ENCODE measurements around the gene NRG2.

Gene NRG2

GRCh38 chr5:139951983-139952382 is 91.1 kb downstream of the NRG2 start:
- no peaks in the 10 kb centered on the region for H3K4me1 ChIP-seq (ENCODE audit: control insufficient read depth, low read length)
- H3K9me3 ChIP-seq (ENCODE audit: control insufficient read depth, insufficient read depth, low read length), result no peaks in the 10 kb centered on the region
- H3K9me2 ChIP-seq (replicated peaks; ENCODE audit: control insufficient read depth, low read length), result no peaks in the 10 kb centered on the region
- H3F3A ChIP-seq (ENCODE audit: control insufficient read depth, insufficient read depth), result no peaks in the 10 kb centered on the region
- H3K4me3 ChIP-seq (ENCODE audit: low read length), result no peak overlapping the region
- TF ChIP-seq EZH2phosphoT487 (IDR thresholded peaks at IDR 0.05; ENCODE audit: borderline replicate concordance, low read length) (no peak), CTCF (IDR thresholded peaks at IDR 0.05; ENCODE audit: low read depth, low read length, poor library complexity, severe bottlenecking) (no peak)
- no peaks in the 10 kb centered on the region for H4K20me1 ChIP-seq (ENCODE audit: control insufficient read depth, insufficient read depth, low read depth, low read length)
- H3K27ac ChIP-seq (ENCODE audit: low read depth, low read length), result no peak overlapping the region
- no peaks in the 10 kb centered on the region for H3K79me2 ChIP-seq (ENCODE audit: control insufficient read depth, low read length)
- H3K4me2 ChIP-seq (ENCODE audit: low read length), result no peak overlapping the region
- H3K27me3 ChIP-seq (ENCODE audit: control insufficient read depth, low read length), result peaks cover 19% of the 10 kb centered on the region; the same call in 1 of the 2 replicates
- no peaks in the 10 kb centered on the region for H3K36me3 ChIP-seq (ENCODE audit: control insufficient read depth, low read length)

GRCh38 chr5:139951296-139951924 is 91.7 kb downstream of the NRG2 start:
- no peak overlapping the region for H3K4me2 ChIP-seq (ENCODE audit: low read length)
- no peaks in the 10 kb centered on the region for H3K9me3 ChIP-seq (ENCODE audit: control insufficient read depth, insufficient read depth, low read length)
- TF ChIP-seq CTCF (IDR thresholded peaks at IDR 0.05; ENCODE audit: low read depth, low read length, poor library complexity, severe bottlenecking) (no peak), EZH2phosphoT487 (IDR thresholded peaks at IDR 0.05; ENCODE audit: borderline replicate concordance, low read length) (no peak)
- no peak overlapping the region for H3K4me3 ChIP-seq (ENCODE audit: low read length)
- no peaks in the 10 kb centered on the region for H4K20me1 ChIP-seq (ENCODE audit: control insufficient read depth, insufficient read depth, low read depth, low read length)
- H3K36me3 ChIP-seq (ENCODE audit: control insufficient read depth, low read length), result no peaks in the 10 kb centered on the region
- no peaks in the 10 kb centered on the region for H3K79me2 ChIP-seq (ENCODE audit: control insufficient read depth, low read length)
- no peaks in the 10 kb centered on the region for H3K9me2 ChIP-seq (replicated peaks; ENCODE audit: control insufficient read depth, low read length)
- H3K27me3 ChIP-seq (ENCODE audit: control insufficient read depth, low read length), result peaks cover 22% of the 10 kb centered on the region; the same call in 1 of the 2 replicates
- no peak overlapping the region for H3K27ac ChIP-seq (ENCODE audit: low read depth, low read length)
- H3K4me1 ChIP-seq (ENCODE audit: control insufficient read depth, low read length), result no peaks in the 10 kb centered on the region
- H3F3A ChIP-seq (ENCODE audit: control insufficient read depth, insufficient read depth), result no peaks in the 10 kb centered on the region

- no peak for TF ChIP-seq CTCF (IDR thresholded peaks at IDR 0.05; ENCODE audit: low read depth, low read length, poor library complexity, severe bottlenecking)
- TF ChIP-seq EZH2phosphoT487 (IDR thresholded peaks at IDR 0.05; ENCODE audit: borderline replicate concordance, low read length), result no peak
- Histone ChIP-seq H3K79me2 (ENCODE audit: control insufficient read depth, low read length) (no peaks in the 10 kb centered on the region), H3K36me3 (ENCODE audit: control insufficient read depth, low read length) (no peaks in the 10 kb centered on the region), H3F3A (ENCODE audit: control insufficient read depth, insufficient read depth) (no peaks in the 10 kb centered on the region), H3K4me2 (ENCODE audit: low read length) (no peak overlapping the region), H3K4me3 (ENCODE audit: low read length) (no peak overlapping the region), H3K27ac (ENCODE audit: low read depth, low read length) (no peak overlapping the region), H3K27me3 (ENCODE audit: control insufficient read depth, low read length) (peaks cover 26% of the 10 kb centered on the region; the same call in 1 of the 2 replicates), H3K9me3 (ENCODE audit: control insufficient read depth, insufficient read depth, low read length) (no peaks in the 10 kb centered on the region), H4K20me1 (ENCODE audit: control insufficient read depth, insufficient read depth, low read depth, low read length) (no peaks in the 10 kb centered on the region), H3K9me2 (replicated peaks; ENCODE audit: control insufficient read depth, low read length) (no peaks in the 10 kb centered on the region), H3K4me1 (ENCODE audit: control insufficient read depth, low read length) (no peaks in the 10 kb centered on the region)
Observed at GRCh38 chr5:139950436-139950835, 92.7 kb downstream of the NRG2 start.
